ENCODE measurements around the gene STARD3.

STARD3 gene

DNA sequence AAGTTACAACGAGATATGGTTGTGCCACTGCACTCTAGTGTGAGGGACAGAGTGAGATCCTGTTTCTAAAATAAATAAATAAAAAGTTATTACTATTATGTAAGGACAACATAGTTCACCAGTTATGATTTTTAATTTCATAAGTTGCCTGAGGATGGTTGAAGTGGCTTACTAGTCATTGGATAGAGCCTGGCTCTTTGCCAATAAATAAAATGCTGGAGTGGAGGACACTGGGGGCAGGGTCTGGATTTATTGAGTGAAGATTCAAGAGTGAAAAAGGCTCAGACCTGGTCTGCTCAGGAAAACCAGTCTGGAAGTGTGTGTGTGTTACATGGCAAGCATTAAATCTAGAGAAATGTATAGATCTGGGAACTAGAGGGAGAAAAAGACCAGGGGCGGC lies 2.1 kb downstream of the STARD3 start:
- DNase-seq (ENCODE audit: low spot score): no peak

DNA sequence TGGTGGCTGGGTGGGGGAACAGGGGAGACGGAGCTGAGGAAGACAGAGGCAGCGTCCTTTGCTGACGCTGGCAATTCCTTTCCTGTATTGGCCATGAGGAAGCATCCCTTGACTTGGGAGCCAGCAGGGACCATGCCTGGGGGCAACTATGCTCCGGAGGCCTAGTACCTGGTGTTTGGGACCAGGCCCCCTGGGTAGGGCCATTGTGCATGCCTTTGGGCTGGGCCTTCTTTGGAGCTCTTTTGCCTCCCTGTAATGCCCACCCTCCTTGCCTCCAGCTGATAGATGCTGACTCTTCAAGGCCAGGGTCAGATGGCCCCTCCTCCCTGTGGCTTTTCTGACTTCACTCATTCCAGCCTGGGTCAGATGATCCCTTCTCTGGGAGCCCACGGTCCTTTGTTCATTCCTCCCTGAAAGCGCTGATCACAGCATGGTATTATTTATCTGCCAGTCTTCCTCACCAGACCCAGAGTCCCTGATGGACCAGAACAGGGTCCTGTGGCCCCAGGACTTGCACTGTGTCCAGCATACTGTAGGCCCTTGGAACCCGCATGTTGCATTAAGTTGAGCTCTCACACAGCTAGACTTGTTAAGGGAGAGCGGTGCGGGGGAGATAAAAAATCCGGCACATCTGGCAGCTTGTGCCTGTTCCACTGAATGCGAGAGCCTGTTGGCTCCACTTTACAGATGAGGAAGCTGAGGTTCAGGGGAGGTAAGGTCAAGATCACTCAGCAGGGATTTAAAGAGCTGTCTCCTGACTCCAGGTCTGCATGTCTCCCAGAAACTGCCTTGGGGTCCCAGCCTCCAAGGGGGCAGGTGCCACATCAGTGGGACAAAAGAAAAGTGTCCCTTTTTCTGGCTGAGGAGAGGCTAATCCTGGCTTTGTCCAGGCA lies 2.9 kb downstream of the STARD3 start:
- DNase-seq (ENCODE audit: low spot score): no peak

DNA sequence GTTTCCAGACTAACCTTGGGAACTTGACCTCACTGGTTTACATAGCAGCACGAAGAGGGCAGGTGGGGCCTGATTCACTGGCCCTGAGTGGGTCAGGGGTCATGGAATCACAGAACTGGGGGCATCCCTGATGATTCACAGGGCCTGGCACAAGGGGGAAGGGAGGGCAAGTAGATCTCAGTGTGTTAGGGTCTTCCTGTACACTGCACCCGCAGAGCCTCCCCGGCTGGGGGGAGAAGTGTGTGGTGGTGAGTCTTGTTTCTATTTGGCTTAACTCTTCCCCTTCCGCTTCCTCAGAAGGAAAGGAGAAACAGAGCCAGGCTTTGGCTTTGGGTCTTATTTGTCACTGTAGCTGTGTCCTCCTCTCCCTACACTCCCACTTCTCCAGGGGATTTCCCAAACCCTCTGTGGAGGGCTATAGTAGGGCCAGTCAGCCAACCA lies 3.7 kb downstream of the STARD3 start:
- DNase-seq (ENCODE audit: low spot score): no peak

DNA sequence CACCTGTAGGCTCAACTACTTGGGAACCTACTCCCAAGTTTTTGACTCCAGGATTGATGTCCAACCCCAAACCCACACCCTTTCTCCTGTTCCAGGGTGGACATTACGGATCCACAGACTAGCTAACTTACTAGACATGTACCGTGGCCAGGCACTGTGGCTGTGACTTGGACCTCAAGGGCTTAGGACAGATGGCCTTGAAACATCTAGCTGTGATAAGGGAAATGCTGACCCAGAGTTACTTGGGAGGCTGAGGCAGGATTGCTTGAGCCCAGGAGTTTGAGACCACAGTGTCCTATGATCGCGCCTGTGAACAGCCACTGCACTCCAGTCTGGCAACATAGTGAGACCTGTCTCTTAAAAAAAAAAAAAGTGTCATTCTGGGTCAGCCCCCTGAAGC lies 4.2 kb downstream of the STARD3 start:
- no peak for DNase-seq (ENCODE audit: low spot score)

DNA sequence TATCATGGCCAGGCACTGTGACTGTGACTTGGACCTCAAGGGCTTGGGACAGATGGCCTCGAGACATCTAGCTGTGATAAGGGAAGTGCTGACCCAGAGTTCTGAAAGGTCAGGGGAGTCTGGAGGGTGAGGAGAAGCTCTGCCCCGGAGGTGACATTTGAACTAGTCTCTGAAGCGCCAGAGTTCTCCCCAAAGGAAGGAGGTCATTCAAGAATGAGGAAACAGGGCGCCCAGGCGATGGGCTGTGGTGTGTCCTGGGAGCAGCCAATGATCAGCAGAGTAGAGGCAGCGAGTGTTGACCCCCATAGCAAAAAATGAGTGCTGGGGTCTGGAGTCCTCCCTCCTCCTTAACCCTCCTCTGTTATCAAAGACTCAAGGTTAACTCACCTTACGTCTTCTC lies 4.9 kb downstream of the STARD3 start:
- DNase-seq (ENCODE audit: low spot score): no peak

DNA sequence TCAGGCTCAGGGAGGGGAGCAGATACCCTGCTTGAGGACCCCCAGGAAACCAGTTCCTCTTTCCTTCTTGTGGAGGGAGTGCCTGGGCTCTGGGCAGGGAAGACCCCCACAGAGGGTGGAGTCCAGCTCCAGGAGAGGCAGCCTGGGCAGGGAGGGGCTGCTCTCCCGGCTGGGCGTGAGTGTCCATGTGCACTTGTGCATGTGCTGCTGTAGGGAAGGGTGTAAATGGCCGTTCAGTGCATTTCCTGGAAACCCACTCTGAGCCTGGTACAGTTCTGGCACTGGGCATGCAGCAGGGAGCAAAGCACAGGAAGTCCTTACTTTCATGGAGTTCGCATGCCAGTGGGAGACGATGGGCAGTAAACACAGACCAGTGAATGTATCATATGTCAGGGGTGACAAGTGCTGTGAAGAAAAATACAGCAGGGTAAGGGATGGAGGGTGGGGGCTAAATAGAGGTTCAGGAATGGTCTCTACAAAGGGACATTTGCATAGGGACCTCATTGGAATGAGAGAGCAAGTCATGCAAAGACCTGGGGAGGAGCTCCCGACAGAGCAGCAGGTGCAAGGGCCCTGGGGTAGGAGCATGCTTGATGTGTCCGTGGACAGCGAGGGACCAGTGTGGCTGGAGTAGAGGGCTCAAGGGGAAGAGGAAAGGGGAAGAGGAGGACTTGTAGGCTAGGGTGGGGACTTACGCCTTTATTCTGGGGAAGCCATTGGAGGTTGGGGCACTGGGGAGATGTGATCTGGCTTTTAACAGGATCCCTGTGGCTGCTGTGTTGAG lies 5.5 kb downstream of the STARD3 start:
- DNase-seq (ENCODE audit: low spot score): no peak

DNA sequence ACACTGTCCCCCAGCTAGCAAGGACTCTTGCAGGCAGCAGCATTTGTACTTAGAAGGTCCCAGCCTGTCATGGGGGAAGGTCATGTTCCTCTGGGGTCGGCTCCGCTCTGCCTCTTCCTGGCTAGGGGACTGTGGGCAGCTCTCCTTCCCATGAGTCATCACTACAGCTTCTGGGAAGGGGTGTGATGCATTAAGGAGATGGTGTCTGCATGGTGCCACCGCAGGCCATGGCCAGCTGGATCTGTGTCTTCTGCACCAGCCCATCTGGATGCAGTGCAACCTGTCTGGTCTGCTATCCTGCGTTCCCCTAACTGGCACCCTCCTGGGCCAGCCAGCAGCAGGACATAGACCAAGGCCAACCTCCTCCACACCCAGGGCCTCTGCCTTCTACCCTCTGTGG lies 6.3 kb downstream of the STARD3 start:
- DNase-seq (ENCODE audit: low spot score): no peak

DNA sequence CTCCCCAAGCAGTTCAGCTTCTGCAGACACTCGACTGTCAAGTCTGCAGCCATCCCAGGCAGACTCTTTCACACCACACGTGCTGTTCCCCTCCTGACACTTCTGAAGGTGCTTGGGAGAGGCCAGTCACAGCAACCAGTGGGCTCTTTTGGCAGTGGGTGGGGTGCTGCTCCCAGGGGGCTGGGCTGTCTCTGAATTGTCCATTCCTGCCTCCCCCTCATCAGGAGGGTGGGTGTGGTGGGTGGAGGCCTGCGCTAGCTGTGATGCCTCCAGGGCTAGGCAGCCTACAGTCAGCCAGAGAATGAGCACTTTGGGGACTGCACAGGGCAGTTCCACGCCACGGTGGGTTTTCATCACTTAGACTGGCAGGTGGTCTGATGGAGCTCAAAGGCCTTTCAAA lies 10.3 kb downstream of the STARD3 start:
- DNase-seq (ENCODE audit: low spot score): no peak

DNA sequence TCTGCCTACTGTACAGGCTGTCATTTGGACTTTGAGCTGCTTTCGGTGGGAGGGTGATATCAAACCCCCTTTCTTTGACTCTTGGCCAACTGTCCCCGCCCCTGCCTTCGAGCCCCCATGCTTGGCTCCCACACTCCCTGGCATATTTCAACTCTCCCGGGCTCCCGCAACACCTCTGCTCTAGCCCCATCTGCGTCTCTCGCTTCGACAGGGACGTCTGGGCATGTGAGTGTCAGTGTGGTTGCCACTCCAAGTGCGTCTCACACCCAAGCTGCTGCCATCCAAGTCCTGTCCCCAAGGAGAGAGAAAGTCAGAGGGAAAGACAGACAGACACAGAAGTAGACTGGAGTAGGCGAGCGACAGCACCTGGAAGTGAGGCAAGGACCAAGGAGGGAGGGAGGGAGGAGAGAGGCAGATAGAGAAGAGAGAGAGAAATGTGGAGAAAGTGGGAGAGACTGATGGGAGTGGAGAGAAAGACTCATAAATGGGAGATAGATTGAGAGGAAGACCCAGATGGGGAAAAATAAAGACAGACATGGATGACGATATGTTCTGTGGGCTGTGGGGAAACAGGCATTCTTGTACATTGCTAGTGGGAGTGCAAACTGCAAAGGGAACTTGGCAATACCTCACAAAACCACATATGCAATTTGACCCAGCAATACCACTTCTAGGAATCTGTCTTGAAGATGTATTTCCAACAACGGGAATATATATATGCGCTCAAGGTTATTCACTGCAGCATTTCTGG lies 11.8 kb downstream of the STARD3 start:
- no peak for DNase-seq (ENCODE audit: low spot score)

DNA sequence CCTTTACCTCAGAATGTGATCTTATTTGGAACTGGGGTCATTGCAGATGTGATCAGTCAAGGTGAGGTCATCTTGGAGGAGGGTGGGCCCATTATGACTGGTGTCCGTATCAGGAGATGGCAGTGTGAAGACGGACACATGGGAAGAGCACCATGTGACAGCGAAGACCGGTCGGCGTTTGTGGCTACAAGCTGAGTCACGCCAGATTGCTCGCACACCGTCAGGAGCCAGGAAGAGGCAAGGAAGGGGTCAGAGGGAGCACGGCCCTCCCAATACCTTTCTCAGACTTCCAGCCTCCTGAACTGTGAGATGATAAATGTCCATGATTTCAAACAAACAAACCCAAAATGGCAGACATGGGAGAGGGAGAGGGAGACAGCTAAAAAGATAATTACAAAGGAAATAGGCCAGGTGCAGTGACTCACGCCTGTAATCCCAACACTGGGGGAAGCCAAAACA lies 13.2 kb downstream of the STARD3 start:
- DNase-seq (ENCODE audit: low spot score): no peak

DNA sequence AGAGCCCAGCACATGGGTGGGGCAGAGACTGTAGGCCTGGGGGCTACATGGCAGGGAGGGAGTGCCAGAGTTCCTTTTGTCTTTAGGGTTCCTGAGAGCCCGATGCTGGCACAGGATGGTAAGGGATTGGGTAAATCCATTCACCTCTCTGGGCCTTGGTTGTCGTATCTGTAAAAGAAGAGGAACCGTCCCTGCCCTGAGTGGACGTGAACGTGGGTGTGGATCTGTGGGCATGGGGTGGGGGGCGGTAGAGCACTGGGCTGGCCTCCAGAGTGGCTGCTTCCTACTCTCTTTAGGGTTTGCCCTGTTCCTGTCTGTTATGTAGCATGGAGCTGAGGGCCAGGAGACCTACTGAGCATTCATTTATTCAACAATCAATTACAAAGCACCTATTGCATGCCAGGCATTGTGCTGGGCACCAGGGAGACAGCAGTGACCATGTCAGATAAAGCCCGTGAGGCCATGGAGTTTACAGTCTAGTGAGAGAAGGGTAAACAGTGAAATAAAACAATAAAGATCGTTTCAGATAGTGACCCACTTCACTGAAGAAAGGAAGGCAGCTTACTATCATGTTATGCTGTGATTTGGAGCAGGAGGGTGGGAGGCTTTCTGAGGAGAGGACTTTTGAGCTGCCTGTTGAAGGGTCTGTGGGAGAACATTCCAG lies 15.1 kb downstream of the STARD3 start:
- no peak for DNase-seq (ENCODE audit: low spot score)

DNA sequence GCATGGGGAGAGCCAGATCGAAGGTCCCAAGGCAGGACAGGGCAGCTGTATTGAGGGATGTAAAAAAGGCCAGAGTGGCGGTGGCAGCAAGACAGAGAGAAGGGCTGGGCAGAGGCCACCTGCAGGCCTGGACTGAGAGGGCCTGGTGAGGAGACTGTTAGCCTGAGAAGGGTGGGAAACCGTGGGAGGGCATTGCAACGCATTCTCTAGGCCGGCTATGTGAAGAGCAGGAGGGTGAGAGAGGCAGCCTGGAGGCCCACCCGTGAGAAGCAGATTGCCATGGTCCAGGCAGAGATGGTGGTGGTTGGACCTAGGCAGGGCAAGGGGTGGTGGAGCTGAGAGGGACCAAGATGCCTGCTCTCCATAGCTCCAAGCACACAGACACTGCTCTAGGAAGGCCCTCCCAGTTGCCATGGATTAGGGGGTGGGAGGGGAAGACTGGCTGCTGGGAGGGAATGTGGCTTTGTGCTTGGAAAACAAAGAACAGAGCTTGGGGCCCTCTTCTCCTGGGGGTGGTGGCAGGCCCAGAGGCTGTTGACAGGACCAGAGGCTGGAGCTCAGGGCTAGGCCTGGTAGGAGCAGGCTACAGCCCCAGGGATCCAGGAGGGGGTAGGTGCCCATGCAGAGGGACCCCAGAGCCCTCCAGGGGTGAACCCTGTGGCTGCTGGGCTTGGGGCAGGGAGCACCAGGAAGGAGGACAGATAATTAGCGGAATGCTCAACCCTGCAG lies 15.8 kb downstream of the STARD3 start:
- DNase-seq (ENCODE audit: low spot score): no peak

DNA sequence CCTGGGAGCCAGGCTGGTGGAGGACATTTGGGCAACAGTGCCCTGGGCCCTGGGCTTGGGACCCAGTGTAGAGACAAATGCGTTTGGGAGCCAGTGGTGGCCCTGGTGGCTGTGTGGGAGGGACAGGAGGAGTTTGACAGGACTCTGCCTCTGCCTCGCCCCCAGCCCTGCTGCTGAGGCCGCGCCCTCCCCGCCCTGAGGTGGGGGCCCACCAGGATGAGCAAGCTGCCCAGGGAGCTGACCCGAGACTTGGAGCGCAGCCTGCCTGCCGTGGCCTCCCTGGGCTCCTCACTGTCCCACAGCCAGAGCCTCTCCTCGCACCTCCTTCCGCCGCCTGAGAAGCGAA lies 16.3 kb downstream of the STARD3 start:
- no peak for DNase-seq (ENCODE audit: low spot score)

DNA sequence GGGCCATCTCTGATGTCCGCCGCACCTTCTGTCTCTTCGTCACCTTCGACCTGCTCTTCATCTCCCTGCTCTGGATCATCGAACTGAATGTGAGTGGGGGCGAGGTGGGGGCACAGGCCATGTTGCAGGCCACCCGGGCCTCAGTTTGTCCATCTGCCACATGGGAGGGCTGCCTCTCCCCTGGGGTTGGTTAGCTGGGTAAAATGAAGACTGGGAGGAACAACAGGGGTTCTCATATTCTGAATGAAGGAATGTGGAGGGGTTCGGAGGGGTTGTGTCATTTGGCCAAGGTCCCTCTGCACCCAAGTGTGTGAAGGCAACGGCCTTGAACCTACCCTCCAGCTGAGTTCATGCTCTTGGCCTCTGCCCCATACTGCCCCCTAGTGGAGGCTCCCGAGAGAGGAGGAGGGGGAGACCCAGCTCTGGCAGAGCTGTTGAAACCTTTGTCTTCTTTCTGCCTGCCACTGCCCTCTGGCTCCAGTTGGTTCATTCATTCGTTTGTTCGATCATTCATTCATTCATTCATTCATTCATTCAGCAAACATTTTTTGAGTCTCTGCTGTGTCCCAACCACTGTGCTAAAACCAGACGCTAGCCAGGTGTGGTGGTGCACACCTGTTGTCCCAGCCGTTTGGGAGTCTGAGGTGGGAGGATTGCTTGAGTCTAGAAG lies 16.9 kb downstream of the STARD3 start:
- peak; percentile 89 for DNase-seq (ENCODE audit: low spot score)

DNA sequence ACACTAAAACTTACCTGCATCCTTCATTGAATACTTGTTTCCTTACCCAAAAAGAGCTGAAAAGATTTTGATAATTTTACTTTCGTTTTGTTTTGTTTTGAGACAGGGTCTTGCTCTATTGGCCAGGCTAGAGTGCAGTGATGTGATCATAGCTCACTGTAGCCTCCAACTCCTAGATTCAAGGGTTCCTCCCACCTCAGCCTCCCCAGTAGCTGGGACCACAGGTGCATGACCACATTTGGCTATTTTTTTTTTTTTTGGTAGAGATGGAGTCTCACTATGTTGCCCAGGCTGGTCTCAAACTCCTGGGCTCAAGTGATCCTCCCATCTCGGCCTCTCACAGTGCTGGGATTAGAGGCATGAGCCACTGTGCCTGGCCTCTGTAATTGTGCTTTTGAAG lies 18.2 kb downstream of the STARD3 start:
- DNase-seq (ENCODE audit: low spot score): no peak

DNA sequence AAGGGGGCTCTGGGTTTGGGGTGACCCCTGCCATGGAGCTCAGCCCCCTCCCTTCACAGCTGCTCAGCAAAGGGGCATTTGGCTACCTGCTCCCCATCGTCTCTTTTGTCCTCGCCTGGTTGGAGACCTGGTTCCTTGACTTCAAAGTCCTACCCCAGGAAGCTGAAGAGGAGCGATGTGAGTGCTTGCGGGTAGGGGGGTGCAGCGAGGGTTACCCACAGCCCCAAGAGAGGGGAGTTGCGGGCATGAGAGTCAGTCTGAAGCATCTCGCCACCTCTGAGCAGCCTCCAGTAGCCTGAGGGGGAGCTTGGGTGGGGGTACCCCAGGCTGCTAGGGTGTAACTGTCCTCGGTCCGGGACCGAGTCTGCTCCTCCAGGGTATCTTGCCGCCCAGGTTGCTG lies 21.4 kb downstream of the STARD3 start:
- no peak for DNase-seq (ENCODE audit: low spot score)

DNA sequence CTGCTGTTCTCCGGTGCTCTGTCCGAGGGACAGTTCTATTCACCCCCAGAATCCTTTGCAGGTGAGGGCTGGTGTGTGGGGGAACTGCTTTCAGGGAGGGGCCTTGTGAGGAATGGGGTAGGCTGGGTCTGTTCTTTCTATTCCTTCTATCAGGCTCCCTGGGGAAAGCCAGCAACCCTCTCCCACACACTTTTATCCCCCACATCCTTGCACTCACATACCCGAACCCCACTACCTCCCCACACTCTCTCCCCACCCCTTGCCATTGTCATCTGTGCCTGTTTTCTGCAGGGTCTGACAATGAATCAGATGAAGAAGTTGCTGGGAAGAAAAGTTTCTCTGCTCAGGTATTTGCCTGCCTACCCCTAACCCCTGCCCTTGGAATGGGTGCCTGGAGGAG lies 21.8 kb downstream of the STARD3 start:
- no peak for DNase-seq (ENCODE audit: low spot score)

DNA sequence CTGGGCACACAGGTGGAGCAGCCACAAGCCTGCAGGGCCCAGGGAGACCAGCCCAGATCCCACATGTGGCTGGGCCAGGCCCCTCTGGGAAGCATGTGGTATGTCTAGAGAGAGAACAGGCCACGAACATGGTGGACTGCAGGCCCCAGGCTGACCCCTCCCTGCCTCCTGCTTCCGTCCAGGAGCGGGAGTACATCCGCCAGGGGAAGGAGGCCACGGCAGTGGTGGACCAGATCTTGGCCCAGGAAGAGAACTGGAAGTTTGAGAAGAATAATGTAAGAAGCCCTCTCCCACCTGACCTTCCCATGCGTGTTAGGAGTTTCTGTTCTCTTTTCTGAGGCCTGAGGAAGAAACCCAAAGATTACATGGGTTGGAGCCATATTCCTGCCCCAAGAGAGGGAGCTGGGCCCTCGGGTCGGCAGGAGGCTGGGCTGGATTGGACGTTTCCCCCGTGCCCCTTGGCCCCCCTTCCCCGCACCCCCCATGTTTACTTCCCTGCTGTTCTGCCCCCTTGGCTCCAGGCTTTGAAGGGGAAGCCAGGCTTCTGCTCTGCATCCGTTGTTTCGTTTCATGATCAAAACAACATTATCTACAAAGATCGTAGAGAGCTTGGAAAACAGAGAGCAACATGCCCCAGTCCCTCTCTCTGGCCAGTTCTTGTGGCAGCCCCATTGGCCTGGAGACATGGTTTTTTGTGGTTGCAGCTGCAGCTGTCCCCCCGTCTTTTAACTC lies 22.5 kb downstream of the STARD3 start:
- DNase-seq (ENCODE audit: low spot score): no peak

DNA sequence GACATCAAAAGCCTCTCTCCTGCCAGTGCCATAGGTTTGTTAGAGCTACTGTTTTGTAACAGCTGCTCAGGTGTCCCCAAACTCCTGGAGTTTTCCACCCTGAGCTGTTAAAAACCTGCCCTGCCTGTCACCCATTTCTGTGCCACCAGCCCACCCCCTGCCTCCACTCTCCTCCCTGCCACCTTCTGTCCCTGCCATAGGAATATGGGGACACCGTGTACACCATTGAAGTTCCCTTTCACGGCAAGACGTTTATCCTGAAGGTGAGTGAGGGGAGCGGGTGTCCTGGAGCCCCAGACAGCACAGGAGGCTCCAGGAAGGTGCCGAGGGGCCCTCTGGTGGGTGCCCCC lies 23.0 kb downstream of the STARD3 start:
- DNase-seq (ENCODE audit: low spot score): no peak
